ENCODE data around the gene CHTOP. TPM values are rescaled to one million over a fixed set of nuclear protein-coding genes. Genes with fewer than 3 reads are reported as not detected.

Gene CHTOP
- total and polyA plus RNA-seq, 2 of the 8 experiments (the other 6 are each of a cell fraction or from before 2014, with no cell fraction given), result 84.6 to 104 TPM

DNA sequence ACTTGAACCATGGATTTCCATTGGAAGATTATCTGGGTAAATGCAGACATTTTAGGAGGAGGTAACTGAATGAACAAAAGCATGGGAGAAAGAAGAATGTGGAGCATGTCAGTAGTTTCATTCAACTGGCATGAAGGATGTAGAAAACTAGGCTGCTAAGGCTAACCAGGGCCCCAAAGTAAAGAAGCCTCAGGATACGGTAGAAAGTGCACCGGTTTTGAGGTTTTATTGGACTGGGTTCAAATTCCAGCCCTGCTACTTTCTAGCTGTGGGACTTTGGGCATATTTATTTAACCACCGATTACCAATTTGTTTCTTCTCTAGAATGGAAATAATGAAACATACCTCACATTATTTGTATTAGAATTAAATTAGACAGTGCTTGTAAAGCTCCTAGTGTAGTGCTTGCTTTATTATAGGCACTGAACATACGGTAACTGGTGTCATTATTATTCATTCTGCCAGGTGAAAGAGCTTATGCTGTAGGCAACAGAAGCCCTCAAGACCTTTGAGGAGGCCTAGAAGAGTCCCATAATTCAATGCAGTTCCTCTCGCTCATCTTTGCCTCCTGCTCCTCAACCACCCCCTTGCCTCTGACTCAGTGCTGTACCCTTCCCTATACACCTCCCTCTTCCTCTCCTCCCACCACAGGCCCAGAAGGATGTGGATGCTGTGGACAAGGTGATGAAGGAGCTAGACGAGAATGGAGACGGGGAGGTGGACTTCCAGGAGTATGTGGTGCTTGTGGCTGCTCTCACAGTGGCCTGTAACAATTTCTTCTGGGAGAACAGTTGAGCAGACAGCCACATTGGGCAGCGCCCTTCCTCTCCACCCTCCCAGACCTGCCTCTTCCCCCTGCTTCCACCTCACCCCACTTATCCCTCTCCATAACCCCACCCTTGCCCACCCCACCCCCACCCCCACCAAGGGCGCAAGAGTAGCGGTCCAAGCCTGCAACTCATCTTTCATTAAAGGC is 2.5 kb upstream of the CHTOP start (continued):
- no peak for TF ChIP-seq SP1 (IDR thresholded peaks at IDR 0.05; ENCODE audit: low read depth, low read length)
